ENCODE results near the gene GTF2B.
"Not testable (repeated sequence)": the region's sequence is repeated elsewhere in the genome, so short reads cannot be mapped to it uniquely, and the experiment has no call there.

Gene GTF2B

DNA sequence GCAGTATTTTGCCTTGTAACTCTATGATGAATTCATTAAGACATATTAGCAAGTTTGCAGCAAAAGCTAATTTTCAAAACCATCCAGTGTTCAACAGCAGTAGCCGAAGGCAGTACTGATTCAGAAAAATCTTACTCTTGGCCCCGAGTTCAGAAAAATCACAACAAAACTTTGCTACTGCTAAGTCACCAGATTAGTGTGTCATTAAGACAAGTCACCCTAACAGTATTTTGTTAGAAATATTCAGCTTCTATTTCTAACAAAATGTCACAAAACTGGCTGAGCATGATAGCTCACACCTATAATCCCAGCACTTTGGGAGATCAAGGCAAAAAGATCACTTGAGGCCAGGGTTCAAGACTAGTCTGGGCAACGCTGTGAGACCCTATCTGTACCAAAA is 8.2 kb downstream of the GTF2B start:
- DNase-seq = no peak

DNA sequence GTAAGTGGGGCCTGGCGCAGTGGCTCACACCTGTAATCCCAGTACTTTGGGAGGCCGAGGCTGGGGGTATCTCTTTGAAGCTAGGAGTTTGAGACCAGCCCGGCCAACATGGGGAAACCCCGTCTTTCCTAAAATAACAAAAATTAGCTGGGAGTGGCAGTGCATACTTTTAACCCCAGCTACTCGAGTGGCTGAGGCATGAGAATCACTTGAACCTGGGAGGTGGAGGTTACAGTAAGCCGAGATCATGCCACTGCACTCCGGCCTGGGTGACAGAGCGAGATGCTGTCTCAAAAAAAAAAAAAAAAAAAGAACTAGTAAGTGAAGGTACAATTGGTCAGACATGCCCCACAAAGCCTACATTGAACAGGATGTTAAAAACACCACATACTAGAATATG is 10.7 kb downstream of the GTF2B start:
- not testable (repeated sequence) for DNase-seq

DNA sequence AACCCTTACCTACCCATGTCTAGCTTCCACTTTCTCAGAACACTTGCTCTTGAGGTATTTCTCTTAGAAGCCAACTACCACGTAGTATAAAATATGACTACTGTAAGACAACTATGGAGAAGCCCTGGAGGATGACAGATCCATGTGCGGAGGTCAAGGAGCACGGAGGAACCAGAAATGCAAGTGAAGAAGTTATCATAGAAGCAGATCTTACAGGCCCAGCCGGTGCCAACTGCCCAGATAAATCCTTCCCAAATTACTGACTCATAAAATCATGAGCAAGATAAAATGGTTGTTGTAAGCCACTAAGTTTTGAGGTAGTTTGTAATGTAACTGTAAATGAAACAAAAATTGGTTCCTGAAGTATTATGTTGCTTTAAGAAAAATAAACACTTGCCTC is 12.6 kb downstream of the GTF2B start:
- no peak for DNase-seq

DNA sequence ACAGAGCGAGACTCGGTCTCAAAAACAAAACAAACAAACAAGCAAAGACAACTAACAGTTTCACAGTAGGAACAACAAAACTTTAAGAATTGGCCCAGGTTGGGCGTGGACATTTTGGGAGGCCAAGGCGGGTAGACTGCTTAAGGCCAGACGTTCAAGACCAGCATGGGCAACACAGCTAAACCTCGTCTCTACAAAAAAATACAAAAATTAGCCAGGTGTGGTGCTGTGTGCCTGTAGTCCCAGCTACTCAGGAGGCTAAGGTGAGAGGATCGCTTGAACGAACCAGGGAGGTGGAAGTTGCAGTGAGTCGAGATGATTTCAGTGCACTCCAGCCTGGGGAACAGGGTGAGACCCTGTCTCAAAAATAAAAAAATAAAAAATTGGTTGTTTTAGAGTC is 13.5 kb downstream of the GTF2B start:
- DNase-seq = no peak

DNA sequence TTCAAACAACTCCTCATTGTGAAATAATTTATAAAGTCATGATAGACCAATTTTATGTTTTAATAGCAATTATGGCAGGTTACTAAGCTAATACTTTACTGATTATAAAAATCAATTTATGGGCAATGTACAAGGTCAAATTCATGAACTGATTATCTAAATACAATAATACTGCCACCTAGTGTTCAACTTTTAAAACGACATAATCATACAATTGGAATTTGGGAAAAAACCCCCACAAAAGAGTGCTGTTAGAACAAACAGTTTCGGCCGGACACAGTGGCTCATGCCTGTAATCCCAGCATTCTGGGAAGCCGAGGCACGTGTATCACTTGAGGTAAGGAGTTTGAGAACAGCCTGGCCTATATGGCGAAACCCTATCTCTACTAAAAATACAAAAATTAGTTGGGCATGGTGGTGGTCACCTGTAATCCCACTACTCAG is 14.0 kb downstream of the GTF2B start:
- DNase-seq = peak; percentile 53

DNA sequence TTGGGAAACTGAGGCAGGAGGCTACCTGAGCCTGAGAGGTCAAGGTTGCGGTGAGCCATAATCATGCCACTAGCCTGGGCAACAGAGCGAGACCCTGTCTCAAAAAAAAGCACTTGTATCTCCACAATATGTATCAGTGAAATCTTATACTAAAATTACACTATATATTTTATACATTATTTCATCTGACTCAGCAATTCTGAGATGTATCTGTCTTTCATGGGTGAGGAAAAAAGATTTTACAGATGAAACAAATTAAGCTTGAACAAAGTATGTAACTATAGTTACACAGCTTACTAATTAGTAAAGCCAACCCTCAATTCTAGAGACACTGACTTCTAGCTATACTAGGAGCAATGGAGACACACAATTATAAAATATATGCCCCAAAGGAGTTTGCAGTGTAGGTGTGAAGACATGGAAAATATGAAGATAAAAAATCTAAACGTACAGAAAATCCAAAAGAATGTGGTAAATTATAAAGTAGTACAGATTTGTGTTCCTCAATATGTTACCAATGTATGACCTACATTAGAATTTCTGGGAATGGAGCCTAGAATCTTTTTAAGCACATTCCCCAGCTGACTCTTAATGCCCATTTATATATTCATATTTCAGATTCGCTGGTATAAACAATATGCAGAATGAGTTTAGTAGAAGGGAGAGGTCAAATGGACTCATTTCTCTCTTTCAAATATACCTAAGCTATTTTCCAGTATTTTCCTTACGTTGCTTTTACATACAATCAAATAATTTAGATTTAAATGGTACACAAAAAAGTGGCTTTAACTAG is 14.6 kb downstream of the GTF2B start:
- no peak for DNase-seq

DNA sequence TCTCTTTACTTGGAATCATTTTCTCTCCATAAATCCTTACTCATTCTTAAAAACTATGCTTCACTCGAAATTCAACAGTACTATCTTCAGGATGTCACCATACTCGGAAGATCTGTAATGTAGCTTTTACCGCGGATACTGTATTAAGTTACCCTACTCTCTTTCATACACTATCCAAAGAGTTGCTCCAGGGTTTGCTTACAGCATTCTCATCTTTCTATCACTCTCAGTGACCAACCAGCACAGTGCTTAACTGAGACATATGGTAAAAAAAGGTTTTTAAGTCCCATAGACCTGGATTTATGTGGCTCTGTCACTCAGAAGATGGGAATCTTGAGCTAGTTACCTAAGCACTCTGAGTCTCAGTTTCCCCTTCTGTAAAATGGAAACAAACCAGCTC is 15.8 kb downstream of the GTF2B start:
- no peak for DNase-seq

DNA sequence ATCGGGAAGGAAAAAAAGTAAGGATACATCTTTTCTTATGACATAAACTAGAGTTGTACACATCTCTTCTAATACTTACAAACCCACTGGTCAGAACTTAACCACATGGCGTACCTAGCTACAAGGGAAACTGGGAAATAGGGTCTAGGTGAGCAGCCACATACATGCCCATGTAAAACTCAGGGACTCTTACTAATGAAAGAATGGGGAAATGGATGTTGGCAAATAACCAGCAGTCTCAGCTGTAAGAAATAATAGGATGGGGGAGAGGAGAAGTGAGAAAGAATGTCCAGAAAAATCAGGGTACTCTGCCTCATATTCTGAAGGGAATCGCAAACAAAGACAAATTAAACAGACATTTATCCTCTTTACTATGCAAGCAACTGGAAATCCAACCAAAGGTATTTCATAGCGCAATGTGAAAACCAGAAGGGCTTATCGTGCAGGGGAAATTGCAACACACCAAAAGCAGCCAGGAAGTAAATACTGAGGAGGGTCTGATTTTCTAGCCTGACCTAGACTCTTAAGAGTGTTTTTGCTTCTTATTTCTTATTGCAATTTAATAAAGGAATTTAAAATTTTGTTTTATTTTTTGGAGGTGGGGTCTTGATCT is 17.5 kb downstream of the GTF2B start:
- peak; percentile 14 for DNase-seq

DNA sequence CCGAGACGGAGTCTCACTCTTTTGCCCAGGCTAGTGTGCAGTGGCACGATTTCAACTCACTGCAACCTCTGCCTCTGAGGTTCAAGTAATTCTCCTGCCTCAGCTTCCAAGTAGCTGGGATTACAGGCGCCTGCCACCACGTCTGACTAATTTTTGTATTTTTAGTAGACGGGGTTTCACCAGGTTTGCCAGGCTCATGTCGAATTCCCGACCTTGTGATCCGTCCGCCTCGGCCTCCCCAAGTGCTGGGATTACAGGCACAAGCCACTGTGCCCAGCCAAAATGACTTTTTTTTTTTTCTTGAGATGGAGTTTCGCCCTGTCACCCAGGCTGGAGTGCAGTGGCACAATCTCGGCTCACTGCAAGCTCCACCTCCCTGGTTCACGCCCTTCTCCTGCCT is 21.7 kb downstream of the GTF2B start:
- DNase-seq = not testable (repeated sequence)

DNA sequence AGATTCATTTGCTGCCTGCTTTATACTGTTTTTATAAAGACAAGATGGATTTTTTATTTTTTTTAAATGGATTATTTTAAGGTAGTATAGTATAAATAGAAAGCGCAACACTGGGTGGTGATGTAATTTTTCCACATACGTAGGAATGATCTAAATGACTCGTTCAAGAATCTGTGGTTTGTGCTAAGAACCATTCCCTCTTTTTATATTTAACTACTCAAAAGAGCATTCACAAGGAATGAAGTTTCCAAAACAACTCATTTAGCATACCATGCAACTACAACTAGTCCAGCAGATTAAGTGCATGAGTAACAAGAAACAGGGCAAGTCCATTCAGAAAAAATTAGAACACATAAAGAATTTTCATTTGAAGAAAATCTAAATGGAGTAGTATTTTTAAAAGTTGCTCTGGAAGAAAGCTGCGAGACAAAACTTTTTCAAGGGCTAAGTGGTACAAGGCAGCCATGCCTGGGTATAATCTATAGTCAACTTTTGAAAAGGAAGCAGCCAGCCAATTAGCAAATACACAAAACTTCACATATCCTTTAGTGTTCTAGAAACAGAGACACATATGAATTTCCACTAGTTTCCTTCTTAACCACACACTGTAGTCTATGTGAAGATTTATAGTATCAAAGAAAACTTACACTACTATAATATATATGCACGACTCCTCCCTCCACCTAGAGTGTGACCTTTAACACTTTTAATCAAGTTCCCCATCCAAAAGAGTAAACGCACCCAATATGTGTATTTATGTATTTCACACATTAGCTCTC is 23.4 kb downstream of the GTF2B start:
- DNase-seq = no peak

DNA sequence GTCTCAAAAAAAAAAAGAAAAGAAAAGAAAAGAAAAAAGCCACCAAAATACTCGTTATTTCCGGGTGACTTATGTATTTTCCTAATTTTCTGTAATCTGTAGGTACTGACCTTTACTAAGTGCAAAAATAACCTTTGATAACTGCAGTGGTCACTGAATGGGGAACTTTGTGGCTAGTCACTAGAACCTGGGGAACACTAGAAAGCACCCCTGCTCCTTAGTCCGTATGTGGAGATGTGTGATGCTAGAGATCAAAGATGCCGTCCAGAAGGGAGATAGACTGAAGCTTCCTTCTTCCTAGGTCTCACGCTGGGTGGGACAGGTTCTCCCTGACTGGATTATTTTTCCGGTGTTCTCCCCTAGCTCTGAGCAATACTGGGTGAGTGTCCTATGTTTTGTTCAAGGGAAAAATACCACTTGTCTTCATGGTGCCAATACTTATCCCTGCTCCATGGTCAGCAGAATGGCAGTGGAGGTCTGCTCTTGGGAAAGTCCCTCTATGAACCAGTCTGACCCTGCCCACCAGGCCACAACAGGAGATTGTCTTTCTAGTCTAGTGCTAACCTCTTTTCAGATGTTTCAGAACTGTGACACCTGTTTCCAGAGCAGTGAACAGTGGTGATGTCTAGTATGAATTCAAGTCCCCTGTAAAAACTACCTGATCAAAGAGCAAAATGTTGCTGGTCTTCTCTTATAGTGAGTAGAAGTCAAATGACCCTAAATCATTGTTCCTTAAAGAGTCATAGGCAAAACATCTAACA is 39.9 kb downstream of the GTF2B start:
- no peak for DNase-seq

DNA sequence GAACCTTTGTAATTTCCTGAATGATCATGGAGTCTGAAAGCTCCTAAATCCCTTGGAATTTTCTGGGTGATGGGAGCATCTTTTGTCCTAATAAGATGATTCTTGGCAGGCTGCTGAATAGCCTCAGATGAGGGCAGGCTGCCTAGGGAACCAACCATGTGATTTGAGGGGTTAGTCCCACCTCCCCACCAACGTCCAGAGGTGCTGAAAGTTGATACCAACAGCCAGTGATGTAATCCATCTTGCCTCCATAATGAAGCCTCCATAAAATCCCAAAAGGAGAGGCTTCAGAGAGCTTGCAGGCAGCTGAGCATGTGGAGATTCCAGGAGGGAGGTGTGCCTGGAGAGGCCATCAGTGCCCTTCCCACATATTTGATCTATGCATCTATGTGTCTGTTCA is 43.7 kb downstream of the GTF2B start:
- DNase-seq = no peak

DNA sequence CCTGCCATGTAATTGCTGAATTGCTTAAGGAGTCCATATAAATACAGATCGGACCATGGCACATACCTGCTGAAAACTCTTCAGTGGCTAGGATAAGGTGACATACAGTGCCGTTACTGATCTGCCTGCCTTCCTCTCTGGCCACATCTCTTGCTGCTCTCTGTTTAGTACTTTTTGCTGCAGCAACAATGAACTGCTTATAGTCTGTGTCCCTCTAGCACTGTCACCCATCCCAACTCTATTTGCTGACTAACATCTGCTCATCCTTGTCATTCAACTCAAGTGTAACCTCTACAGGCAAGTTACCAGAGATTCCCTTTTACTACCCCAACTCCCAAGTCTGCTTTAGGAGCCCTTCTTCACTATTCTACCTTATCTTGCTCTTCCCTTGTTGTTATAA is 65.6 kb downstream of the GTF2B start:
- no peak for DNase-seq

DNA sequence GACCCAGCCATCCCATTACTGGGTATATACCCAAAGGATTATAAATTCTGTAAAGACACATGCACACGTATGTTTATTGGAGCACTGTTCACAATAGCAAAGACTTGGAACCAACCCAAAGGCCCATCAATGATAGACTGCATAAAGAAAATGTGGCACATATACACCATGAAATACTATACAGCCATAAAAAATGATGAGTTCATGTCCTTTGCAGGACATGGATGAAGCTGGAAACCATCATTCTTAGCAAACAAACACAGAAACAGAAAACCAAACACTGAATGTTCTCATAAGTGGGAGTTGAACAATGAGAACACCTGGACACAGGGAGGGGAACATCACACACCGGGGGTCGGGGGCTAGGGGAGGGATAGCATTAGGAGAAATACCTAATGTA is 71.7 kb downstream of the GTF2B start:
- not testable (repeated sequence) for DNase-seq

DNA sequence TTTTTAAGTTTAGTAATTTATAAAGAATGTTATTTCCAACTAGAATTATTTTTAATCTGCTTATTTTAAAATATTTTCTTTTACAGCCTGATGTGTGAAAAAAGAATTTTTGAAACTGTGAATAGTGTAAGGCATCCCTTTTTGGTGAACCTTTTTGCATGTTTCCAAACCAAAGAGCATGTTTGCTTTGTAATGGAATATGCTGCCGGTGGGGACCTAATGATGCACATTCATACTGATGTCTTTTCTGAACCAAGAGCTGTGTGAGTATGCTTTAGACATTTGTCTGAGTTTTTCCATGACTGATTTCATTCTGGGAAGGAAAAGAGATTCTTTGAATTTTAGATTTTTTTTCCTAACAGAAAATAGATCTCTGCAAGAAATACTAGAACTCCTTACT is 77.9 kb downstream of the GTF2B start:
- DNase-seq = no peak

DNA sequence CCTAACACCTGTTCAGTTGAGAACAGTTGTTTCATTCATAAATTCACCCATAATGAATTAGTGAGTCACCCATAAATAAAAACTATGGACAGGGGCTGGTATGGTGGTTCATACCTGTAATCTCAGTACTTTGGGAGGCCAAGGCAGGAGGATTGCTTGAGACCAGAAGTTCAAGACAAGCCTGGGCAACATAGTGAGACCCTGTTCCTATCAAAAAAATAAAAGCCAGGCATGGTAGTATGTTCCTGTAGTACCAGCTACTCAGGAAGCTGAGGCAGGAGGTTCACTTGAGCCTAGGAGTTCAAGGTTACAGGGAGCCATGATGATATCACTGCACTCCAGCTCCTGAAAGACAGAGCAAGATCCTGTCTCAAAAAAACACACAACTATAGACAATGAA is 79.0 kb downstream of the GTF2B start:
- DNase-seq = no peak

DNA sequence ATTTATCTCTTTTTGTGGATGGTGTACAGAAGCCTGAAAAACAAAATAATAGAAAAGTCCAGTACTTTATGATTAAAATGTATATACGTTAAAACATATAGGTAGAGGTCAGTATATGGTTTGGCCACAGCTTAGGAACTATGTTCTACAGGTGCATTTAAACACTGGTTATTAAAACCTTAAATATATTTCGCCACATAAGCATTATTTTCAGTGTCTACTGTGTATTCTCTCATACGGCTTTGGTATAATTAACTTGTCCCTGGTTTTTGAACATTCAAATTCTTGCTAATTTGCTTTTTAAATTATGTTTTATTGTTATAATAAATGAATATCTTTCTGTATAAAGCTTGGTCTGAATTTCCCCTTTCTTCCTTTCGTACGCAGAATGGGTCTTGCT is 87.9 kb downstream of the GTF2B start:
- DNase-seq = no peak

DNA sequence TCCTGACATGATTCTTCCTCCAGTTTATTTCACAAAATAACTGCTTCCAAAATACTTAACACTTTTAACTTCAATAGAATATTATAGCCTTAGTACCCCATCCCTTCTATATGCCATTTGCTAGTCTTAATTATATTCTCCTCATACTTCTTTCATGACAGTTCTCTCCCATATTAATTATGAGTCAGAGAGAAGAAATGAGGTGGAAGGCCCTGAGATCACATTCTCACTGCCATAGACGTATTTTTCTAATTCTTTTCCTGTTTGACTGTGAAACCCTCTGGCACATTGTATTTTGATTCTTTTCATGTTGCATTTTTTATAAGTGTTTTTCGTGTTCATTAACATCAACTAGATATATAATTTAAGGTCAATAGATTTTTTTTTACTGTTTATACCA is 88.4 kb downstream of the GTF2B start:
- DNase-seq = no peak
